Stimulated activated CD8-positive, alpha-beta memory T cell treated with anti-CD3 and anti-CD28 coated beads, Interleukin-12 subunit alpha, Interleukin-12 subunit beta, amount 100 ng/mL, for 1 hour (primary cell): ENCODE measurements around the gene PICK1.
"Not testable (repeated sequence)": the region's sequence is repeated elsewhere in the genome, so short reads cannot be mapped to it uniquely, and the experiment has no call there.

Experiments used
- DNase-seq: peaks from one replicate; pipeline ENCODE4 v3.0.0-alpha.2; 2020; ENCODE audit warnings: low read depth

The PICK1 gene

DNA sequence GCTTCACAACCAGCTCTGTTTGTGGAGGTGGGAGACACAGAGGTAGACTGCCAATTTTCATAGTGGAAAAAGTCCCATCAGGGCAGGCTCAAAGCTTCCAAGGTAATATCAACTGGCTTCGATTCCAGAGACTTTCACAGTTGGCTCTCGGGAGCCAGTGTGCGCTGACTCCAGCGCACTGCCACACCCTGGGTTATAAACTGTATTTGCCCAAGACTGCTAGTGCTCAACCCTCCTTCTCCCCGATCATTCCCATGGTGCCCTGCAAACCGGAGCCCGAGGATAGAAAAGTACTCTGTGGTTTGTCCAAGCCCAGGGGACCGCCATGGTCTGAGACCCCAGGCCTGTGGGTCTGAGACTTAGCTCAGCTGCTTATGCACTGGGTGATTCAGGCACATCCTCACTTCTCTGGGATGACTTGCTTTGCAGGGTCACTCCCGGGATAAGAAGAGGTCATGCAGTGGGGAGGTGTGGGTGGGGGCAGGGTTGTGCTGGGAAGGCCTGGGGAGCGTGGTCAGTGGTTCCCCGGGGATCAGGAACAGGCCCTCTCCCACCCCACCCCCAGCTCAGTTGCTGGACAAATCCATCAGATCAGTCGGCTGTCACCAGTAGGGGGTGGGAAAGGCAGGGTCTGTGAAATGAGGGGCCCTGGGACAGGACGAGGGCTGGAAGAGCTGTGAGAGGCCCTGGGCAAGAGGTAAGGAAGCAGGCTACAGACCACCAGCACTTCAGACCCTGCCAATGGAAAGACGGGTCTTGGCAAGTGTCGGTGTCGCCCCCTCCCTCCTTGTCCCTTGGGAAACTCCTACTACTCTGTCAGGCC is 26.7 kb upstream of the PICK1 start:
- no peak for DNase-seq

DNA sequence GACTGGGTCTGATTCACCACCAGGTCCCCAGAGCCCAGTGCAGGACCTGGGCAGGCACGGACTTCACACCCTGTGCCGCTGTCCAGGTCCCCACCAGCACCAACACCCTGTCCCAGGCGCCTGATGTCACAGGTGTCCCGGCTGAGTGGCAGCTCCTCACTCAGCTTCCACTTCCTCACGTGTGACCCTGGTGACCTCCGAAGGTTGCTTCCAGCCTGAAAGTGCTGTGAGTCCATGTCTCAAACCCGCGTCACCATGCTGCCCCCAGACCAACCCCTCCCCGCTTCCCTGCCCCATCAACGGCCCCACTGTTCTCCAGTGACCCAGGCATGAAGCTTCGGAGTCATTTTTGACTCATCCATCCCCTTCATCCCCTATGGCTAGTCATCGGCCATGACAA is 25.7 kb upstream of the PICK1 start:
- DNase-seq, result no peak

DNA sequence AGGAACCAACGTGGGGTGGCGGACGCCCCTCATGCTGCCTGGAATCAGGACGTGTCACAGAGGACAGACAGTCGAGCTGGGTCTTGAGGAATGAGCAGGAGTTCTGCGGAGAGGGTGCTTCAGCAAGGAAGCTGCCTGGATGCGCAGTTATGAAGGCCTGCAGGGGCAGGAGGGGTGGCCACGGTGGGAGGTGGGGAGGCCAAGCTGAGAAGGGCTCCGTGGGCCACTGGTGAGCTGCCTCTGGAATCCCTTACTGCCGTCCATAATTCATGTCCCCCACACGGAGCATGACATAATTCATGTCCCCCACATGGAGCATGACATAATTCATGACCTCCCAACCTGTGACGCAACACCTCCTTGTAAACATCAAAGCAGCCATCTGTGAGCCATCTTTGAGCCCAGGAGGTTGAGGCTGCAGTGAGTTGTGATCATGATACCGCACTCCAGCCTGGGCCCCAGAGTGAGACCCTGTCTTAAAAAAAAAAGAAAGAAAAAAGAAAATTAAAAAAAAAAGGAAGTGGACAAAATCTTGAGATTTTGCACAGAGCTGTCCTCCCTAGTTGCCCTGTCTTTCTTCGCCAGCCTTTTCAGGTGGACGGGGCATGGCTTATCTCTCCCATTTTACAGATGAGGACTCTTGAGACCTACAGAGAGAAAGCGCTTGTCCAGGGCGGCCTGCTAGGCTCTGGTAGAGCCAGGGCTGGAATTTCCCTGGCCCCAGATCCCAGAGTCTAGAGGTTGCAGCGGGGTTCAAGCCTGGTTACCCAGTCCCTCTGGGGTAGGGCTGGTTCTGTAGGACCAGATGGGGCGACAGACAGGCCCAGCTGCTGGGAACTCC is 24.3 kb upstream of the PICK1 start:
- no peak for DNase-seq

DNA sequence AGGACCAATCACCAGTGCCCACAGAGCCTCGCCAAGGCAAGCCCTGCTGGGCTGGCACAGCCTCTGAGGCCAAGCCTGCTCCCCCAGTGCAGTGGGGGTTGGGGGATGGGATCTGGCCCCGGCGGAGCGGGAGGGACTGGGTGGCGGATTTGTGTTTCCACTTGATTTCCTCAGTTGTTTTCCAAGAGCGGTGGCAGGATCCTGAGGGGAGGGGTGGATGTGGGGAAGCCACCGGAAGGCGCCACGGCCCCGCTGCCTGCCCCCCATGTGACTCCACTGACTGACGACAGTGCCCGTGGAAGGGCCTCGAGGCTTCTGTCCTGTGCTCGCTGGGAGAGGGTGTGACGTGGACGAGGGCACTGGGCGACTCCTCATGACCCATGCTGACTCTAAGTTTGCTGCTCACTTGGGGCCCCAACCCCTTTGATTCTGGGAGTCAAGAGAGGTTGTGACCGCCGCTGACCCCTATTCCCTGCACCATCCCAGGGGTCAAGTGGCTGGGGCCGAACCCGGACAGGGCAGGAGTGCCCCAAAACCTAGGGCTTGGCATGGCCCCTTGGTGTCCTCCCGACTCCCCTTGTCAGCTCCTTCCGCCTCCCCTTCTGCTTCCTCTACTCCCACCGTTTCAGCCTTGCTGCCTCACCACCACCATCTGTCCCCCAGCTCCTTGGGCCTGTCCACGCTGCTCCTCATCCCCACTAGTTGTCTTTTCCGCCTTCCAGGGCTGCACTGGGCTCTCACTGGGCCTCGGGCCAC is 23.5 kb upstream of the PICK1 start:
- DNase-seq, result no peak

DNA sequence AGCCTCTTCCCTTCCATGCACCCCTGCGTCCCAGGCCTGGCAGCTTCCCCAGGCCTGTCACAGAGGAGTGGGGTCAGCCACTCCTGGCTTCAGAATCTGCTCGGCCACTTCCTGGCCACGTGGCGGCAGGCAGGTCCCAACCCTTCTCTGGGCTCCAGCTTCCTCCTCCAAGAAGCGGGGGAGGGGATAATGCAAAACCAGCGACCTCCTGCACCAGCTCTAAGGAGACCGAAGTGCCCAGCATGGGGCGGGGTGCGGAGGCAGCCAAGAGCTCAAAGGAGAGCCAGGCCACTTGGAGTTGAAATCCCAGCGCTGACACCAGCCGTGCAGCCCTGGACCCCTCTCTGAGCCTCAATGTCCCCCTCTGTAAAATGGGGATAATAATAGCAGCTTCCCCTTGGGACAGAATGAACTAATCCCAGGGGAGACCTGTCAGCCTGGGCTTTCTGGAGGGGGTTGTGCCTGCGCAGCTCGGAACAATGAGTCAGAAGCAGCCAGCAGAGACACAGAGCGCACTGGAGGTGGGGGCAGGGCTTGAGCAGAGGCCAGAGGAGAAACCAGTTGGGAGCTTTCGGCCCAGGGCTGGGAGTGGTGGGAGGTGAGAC is 22.8 kb upstream of the PICK1 start:
- DNase-seq, result no peak

DNA sequence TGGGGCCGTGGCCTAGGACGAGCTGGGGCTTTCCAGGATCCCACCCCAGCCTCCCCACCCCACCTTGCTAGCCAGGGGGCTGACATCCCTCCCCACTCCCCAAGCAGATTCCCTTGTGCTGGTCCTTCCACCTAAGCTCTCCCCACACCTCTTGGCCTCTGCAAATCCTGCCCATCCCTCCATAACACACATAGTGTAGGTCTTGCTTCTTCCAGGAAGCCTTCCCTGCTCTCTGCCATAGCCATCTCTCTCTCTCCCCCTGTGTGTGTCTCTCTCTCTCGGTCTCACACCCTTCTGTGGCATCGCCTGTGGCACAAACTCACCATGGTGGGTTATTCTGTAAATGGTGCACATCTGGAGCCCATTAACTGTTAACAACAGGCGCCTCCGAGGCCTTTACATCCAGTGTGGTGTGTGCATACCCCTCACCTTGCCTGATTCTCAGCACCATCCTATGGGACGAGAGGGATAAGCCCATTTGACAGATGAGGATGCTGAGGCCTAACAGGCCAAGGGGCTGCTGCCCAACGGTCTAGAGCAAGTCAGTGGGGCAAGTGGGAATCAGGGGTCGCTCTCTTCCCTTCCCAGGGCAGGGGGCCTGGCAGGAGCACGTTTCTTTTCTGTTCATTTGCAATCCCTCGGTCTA is 22.2 kb upstream of the PICK1 start:
- no peak for DNase-seq

DNA sequence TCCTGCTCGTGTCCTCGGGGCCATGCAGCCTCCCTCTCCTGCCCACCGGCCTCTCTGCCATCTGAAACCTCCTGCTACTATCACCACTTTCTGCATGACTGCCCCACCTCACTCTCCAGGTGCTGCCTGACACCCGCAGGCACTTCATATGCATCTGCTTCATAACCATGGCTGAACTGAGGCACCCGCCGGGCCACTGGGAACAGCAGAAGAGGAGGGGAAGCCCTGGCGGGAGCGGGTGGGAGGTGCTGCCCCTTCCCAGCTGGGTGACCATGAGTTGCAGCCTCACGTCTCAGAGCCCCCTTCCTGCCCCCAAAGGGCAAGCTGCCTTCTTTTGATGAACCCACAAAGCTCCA is 21.7 kb upstream of the PICK1 start:
- DNase-seq, result no peak

DNA sequence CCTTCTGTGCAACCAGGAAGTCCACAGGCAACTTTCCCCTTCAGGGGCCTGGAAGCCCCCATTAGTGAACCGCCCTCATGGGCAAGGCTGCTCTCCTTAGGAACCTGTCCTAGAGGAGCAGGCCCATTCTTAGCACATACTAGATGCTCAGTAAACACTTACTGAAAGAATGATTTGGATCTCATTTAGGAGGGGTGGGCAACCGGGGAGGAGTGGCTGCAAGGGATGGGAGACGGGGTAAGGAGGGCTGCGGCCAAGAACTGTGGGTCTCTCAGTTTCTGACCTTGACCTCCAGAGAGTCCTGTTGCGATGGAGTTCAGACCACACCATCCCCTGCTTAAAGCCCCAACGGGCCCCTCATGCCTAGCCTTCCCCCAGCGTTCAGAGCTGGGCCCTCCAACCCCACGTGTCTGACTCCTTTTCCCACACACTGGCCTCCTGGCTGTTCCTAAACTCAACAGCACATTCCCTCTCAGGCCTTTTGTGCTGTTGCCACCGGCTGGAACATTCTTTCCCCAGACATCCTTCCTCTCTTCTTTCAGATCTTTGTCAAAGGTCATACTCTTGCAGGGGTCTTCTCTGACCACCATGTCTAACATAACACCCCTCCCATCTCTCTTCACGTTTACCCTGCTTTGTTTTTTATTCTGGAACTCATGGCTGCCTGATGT is 20.7 kb upstream of the PICK1 start:
- no peak for DNase-seq

DNA sequence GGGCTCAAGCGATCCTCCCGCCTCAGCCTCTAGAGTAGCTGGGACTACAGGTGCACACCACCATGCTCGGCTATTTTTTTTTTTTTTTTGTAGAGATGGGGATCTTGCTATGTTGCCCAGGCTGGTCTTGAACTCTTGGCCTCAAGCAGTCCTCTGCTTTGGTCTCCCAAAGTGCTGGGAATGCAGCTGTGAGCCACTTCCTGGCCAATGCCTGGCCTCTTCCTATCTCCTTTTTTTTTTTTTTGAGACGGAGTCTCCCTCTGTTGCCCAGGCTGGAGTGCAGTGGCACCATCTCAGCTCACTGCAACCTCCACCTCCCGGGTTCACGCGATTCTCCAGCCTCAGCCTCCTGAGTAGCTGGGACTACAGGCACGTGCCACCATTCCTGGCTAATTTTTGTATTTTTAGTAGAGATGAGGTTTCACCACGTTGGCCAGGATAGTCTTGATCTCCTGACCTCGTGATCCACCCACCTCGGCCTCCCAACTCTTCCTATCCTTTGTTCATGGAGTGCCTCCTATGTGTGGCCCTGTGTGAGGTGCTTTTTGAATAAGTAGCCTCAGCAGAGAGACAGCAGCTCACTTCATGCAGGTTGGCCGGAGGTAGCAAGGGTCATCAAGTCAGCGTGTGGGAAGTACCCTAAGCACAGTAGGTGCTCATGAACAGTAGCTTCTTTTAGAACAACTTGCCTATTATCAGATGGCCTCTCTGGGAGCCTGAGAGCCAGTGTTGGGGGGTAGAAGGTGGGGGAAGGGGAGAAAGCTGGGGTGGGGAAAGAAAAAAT is 19.6 kb upstream of the PICK1 start:
- DNase-seq, result not testable (repeated sequence)

DNA sequence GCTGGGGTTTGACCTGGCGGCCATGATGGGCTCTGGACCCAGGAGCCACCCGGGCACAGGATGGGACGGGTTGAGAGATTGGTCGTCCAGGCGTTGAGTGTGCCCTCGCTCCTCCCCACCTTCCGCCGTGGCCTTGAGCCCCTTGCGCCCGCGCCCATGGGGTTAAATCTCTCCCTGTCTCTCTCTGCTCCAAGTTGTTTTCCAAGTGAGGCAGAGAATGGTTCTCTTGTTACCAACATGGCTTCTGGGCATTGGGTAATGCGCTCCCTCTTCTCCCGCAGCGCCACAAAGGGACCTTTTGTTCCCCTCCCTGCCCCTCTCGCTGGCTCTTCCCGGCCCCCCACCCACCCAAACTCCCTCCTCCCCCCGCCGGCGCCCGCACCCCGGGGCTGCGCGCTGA is 18.8 kb upstream of the PICK1 start:
- no peak for DNase-seq

DNA sequence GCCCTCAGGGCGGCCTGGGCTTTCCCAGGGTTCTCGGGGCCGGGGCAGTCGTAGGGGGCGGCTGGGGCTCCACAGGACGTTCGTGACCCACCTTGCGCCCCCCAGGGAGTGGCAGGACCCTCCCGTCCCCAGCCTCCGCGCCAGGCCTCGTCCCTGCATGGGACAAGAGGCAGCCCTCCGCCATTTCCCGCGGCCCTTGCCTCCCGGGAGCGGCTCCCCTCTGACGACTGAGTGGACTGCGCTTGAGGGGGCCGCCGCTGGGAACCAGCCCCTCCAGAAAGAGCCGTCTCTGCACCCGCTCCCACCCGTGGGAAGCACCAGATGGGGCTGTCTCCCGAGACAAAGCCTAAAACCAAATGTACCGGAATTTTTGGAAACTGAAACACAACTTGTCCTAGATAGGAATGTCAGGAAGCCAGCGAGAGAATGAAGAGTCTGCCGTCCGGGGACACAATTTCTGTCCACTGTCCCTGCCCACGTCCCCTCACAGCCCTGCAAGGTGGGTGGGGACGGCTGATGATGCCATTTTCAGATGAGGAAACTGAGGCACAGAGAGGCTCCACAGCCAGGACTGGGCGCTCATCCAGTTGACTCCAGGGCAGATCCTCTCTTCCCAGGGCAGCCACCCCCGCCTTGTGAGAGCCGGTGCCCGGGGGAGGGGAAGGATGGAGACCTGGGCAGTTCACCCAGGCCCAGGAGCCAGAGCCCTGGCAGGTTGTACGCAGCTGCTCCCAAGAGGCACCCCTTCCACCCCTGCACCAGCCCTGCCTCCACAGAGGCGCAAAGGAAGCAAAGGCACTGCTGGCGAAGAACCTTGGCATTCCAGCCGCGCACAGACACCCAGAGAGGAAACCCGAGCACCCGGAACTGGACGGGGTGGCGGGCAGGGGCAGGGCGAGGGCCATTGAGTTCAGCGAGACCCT is 18.1 kb upstream of the PICK1 start:
- no peak for DNase-seq

DNA sequence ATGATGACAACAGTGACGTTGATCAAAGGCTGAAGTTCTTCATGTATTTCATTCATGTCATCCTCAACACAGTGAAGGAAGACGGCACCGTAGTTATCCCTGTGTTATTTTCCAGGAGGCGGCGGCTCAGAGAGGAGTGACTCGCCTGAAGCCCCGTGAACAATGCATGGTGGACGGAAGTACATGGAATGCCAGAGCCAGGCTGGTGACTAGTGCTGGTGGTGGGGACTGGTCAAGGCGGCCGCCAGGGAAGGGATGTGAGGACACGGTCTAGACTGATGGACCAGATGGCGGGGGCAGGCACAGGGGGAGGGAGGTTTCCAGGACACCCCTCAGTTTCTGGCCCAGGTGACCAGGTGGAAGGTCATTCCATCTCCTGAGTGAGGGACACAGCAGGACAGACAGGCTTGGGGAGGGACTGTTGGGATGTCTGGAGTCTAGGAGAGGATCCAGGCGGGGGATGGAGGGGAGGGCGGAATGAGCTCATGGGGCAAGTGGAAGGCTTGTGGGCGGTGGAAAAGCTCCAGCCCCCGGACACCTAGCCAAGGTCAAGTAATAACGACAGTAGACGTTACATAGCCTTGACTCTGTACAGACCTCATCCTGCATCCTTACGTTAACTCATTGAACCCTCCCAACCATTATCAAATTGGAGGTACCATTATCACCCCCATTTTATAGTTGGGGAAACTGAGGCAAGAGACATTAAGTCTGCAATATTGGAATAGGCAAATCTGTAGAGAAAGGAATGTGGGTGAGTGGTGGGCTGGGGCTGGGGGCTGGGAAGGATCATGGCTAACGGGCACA is 16.0 kb upstream of the PICK1 start:
- no peak for DNase-seq

DNA sequence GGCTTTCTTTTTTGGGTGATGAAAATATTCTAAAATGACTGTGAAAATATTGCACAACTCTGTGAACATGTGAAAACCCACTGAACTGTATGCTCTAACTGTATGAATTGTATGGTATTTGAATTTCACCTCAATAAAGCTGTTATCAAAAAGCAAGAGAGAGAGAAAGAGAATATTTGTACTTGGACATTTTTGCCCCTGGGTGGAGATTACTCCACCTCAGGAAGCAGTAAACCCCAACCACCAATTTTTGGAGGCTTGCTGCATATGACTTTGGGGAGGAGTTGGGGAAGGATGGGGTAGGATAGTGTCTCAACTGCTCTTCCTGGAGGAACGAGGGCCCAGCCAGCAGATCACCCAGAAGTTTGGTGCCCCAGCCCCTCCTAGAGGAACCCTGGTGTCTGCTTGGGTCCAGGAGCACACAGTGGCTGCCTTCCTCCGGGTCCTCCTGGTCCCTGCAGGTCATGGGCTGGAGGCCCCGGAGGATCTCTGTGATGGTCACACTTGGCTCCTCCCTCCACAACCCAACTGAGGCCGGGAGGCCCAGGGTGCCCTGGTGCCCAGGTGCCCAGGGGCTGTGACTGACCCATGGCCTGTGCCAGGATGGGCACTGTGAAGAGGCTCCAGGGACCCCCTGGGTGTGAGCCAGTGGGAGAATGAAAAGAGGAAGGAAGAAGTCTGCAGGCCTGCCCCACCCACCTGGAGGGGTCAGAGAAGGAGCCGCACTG is 15.3 kb upstream of the PICK1 start:
- no peak for DNase-seq

DNA sequence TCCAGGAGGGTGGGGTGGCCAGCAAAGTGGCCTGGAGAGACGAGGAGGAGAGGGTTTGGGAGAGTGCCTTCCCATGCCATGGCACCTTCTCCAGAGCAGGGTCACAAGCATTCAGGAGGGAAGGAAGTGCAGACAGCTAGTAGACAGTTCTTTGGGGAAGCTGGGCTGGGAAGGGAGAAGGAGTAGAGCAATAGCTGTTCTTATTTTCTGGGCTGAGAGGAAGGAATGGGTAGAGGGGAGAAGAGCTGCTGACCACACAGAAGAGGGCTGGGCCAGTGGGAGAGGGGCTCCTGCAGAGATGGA is 14.8 kb upstream of the PICK1 start:
- no peak for DNase-seq

DNA sequence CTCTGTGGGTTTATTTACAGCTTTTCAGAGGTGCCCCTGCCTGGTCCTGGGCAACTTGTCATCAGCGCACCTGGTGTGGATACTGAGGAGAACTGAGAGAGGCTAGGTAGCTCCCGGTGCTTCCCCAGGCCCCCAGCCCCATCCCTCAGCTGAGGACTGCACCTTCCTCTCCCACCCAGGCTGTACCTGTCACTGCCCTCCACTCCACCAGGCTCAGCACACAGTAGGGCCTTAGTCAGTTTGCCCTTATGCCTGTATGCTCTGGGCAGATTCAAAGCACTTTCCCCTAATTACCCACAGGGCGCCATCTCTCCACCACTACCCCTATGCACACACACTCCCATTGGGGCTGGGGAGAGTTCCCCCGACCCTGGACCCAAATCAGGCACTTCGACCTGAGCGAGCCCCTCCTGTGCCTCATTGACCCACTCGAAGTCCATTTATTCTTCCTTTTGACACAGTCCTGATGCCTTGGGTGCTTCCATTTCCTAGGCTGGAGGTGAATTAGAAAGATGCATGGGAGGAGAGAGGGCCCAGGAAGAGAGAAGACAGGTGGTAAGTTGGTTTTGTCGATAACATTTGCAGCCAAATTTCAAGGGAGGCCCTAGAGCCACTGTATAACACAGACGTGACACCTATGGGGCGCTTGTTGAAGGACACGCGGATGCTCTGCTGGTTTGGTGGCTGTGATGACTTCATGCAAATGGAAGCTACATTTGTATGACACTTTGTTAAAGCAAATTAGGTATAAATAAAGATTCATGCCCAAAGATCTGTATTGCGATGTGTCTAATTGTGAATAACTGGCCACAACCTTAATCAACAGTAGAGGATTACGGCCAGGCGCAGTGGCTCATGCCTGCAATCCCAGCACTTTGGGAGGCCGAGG is 13.8 kb upstream of the PICK1 start:
- DNase-seq, result no peak

DNA sequence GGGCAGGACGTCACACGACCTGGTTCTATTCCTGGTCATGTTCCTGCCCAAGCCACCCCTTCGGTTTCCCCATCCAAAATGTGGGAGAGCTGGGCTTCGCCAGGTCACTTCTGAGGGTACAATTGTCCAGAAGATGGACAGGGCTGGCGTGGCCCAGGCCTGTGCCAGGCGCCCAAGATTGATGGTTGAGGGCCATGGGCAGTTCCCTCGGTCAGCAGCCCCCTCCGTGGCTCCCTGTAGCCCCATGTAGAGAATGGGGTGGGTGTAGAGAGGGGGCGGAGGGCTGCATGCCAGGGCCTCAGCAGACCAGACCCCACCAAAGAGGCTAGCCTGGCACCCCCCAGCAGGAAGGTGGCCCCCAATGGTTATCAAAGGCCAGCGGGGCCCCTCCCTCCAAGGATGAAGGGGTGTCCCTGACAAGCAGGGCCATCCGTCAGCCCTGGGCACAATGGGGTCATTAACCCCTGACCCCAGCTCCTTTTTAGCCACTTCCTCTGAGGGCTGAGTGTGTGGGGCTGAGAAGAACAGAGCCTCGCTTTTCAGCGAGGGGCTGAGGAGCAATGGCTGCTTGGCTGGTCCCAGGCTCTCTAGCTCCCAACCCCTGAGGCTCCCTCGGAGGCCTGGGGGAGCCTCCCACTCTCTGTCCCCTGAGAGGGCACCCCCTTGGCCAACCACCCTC is 11.0 kb upstream of the PICK1 start:
- DNase-seq, result no peak
